HepG2 (cell line): Measurements from ENCODE around the gene RANBP3. TPM values are rescaled to one million over a fixed set of nuclear protein-coding genes. Genes with fewer than 3 reads are reported as not detected.

Experiments
- DNMT1 ChIP-seq: sonication (generic); formaldehyde crosslinking; IDR thresholded peaks from 2 replicates; pipeline ENCODE4 v1.5.1; 2020; ENCODE audit warnings: mild to moderate bottlenecking, missing genetic modification reagents
- NCOR1 ChIP-seq: fragments of 200-600 bp; sonication (generic); IDR thresholded peaks from 2 replicates; pipeline ENCODE4 v1.7.0; 2017; ENCODE audit warnings: antibody characterized with exemption, low read length, borderline replicate concordance
- PHB2 ChIP-seq: fragments of 450-650 bp; IDR thresholded peaks from 2 replicates; pipeline ENCODE4 v1.6.1; 2018; ENCODE audit not compliant: partially characterized antibody
- PLRG1 ChIP-seq: fragments of 450-650 bp; conservative IDR thresholded peaks from 2 replicates; pipeline ENCODE4 v1.6.1; 2016
- RARA ChIP-seq: IDR thresholded peaks from 2 replicates; pipeline ENCODE4 v1.6.1; 2016; ENCODE audit warnings: missing genetic modification reagents, missing compliant biosample characterization
- SRF ChIP-seq: IDR thresholded peaks from 2 replicates; pipeline ENCODE4 v1.6.1; 2011; ENCODE audit warnings: mild to moderate bottlenecking, low read depth, low read length, moderate library complexity
- TAF1 ChIP-seq: sonication (generic); formaldehyde crosslinking; IDR thresholded peaks from 2 replicates; pipeline ENCODE4 v1.4.0; 2020; ENCODE audit warnings: missing genetic modification reagents
- ZBTB20 ChIP-seq: sonication (generic); formaldehyde crosslinking; IDR thresholded peaks from 2 replicates; pipeline ENCODE4 v1.8.1; 2023; ENCODE audit warnings: missing genetic modification reagents, low read depth, mild to moderate bottlenecking, borderline replicate concordance
- ZKSCAN5 ChIP-seq: sonication (generic); formaldehyde crosslinking; IDR thresholded peaks from 2 replicates; pipeline ENCODE4 v1.5.1; 2020; ENCODE audit warnings: mild to moderate bottlenecking, missing genetic modification reagents
- ZNF225 ChIP-seq: sonication (generic); formaldehyde crosslinking; IDR thresholded peaks from 2 replicates; pipeline ENCODE4 v1.4.0; 2020; ENCODE audit warnings: mild to moderate bottlenecking, missing genetic modification reagents
- ZNF44 ChIP-seq: sonication (generic); formaldehyde crosslinking; IDR thresholded peaks from 2 replicates; pipeline ENCODE4 v1.5.1; 2020; ENCODE audit warnings: mild to moderate bottlenecking, missing genetic modification reagents
- ZNF570 ChIP-seq: sonication (generic); formaldehyde crosslinking; IDR thresholded peaks from 2 replicates; pipeline ENCODE4 v1.4.0; 2020; ENCODE audit warnings: mild to moderate bottlenecking, missing genetic modification reagents, borderline replicate concordance
- ZNF589 ChIP-seq: sonication (generic); formaldehyde crosslinking; conservative IDR thresholded peaks from 2 replicates; pipeline ENCODE4 v1.8.0; 2022; ENCODE audit warnings: mild to moderate bottlenecking, moderate library complexity, missing genetic modification reagents
- polyA plus RNA-seq, 8 experiments: library from polyadenylated mRNA; depleted of rRNA in 3 of 8; stranded (reverse) in 7 of 8; unstranded in 1 of 8; fragments of >200 nt; fragmentation: Illumina TruSeq in 4 of 8; extraction: Trizol in 4 of 8; gene quantifications; 2 replicates each; pipeline versions ENCODE4 v1.2.1 to v1.2.3, GENCODE V29; 2011 to 2016; ENCODE audit warnings: low read depth in 4 of 8, missing spikeins in 1 of 8, mixed read lengths in 1 of 8; ENCODE audit not compliant: insufficient read depth in 1 of 8
- total RNA-seq, 5 experiments: library from RNA; depleted of rRNA; stranded (reverse); fragments of >200 nt; fragmentation: Illumina TruSeq; extraction: Trizol; gene quantifications; 2 replicates each; pipeline ENCODE4 v1.2.3, GENCODE V29; 2016; ENCODE audit warnings: low read depth in 1 of 5
- TF ChIP-seq, protein P1 (sequence below): sonication (generic); formaldehyde crosslinking; IDR thresholded peaks from 2 replicates; pipeline ENCODE4 v1.5.0; 2020; ENCODE audit warnings: mild to moderate bottlenecking, missing genetic modification reagents
- TF ChIP-seq, protein P2 (sequence below): sonication (generic); formaldehyde crosslinking; IDR thresholded peaks from 2 replicates; pipeline ENCODE4 v1.5.0; 2020; ENCODE audit warnings: missing genetic modification reagents
- TF ChIP-seq, protein P3 (sequence below): sonication (generic); formaldehyde crosslinking; IDR thresholded peaks from 2 replicates; pipeline ENCODE4 v1.4.0; 2020; ENCODE audit warnings: missing genetic modification reagents, mild to moderate bottlenecking, borderline replicate concordance
- TF ChIP-seq, protein P4 (sequence below): sonication (generic); formaldehyde crosslinking; IDR thresholded peaks from 2 replicates; pipeline ENCODE4 v1.5.0; 2020; ENCODE audit warnings: missing genetic modification reagents, mild to moderate bottlenecking, borderline replicate concordance
- TF ChIP-seq, protein P5 (sequence below): sonication (generic); formaldehyde crosslinking; IDR thresholded peaks from 2 replicates; pipeline ENCODE4 v1.8.0; 2022; ENCODE audit warnings: mild to moderate bottlenecking, missing genetic modification reagents, moderate library complexity

The RANBP3 gene
- total and polyA plus RNA-seq, 2 of the 13 experiments (the other 11 are each of a cell fraction or from before 2014, with no cell fraction given), result 39.5 to 149 TPM

DNA sequence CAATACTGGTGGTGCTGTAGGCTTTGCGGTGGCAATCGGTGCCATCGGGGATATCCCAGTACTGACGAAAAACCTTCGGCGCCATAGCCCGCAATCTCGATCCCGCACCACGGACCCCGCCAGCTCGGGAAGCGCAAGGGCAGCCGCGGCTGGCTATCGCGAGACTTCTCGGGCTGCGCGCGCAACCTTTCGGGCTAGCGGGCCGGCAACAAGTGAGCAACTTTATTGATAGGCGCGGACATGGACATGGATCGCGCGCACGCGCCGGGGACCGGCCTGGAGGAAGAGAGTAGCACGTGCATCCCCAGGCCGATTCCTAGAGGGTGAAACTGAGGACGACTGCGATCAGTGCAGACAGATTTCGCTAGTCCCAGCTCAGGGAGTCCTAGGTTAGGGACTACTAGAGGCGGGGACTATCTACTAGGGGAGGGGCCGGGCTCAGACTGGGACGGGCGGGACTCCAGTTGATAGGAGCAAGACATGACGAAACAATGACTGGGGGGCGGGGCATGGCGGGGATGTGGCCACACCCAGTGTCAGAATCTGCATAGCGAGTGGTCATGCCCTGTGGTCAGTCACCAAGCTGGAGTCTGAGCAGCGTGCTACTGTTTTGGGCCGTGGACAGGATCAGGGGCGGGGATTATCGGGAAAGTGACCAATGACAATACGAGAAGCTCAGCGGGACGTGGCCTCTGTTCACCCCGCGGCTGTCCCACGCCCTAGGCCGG is 74.2 kb downstream of the RANBP3 start, which contains the start of gene NDUFA11 (continued):
- TF ChIP-seq, protein P1, sequence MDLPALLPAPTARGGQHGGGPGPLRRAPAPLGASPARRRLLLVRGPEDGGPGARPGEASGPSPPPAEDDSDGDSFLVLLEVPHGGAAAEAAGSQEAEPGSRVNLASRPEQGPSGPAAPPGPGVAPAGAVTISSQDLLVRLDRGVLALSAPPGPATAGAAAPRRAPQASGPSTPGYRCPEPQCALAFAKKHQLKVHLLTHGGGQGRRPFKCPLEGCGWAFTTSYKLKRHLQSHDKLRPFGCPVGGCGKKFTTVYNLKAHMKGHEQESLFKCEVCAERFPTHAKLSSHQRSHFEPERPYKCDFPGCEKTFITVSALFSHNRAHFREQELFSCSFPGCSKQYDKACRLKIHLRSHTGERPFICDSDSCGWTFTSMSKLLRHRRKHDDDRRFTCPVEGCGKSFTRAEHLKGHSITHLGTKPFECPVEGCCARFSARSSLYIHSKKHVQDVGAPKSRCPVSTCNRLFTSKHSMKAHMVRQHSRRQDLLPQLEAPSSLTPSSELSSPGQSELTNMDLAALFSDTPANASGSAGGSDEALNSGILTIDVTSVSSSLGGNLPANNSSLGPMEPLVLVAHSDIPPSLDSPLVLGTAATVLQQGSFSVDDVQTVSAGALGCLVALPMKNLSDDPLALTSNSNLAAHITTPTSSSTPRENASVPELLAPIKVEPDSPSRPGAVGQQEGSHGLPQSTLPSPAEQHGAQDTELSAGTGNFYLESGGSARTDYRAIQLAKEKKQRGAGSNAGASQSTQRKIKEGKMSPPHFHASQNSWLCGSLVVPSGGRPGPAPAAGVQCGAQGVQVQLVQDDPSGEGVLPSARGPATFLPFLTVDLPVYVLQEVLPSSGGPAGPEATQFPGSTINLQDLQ, result 0 out of 2 replicates have a peak, but pooled peaks have one; percentile 63
- TF ChIP-seq ZNF225 (peak; percentile 22), NCOR1 (peak; percentile 48; the same call in 1 of the 2 replicates), PLRG1 (no peak), DNMT1 (CRISPR knock-in tag) (no peak), ZNF589 (CRISPR knock-in tag) (peak; percentile 85; the same call in 1 of the 2 replicates), ZNF570 (no peak), SRF (peak; percentile 47; the same call in 1 of the 2 replicates), TAF1 (CRISPR knock-in tag) (peak; percentile 90), ZBTB20 (CRISPR knock-in tag) (no peak), PHB2 (no peak), RARA (CRISPR knock-in tag) (0 out of 2 replicates have a peak, but pooled peaks have one; percentile 38), ZKSCAN5 (CRISPR knock-in tag) (0 out of 2 replicates have a peak, but pooled peaks have one; percentile 35), ZNF44 (no peak; the same call in 1 of the 2 replicates)
- TF ChIP-seq, protein P2, sequence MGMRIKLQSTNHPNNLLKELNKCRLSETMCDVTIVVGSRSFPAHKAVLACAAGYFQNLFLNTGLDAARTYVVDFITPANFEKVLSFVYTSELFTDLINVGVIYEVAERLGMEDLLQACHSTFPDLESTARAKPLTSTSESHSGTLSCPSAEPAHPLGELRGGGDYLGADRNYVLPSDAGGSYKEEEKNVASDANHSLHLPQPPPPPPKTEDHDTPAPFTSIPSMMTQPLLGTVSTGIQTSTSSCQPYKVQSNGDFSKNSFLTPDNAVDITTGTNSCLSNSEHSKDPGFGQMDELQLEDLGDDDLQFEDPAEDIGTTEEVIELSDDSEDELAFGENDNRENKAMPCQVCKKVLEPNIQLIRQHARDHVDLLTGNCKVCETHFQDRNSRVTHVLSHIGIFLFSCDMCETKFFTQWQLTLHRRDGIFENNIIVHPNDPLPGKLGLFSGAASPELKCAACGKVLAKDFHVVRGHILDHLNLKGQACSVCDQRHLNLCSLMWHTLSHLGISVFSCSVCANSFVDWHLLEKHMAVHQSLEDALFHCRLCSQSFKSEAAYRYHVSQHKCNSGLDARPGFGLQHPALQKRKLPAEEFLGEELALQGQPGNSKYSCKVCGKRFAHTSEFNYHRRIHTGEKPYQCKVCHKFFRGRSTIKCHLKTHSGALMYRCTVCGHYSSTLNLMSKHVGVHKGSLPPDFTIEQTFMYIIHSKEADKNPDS (CRISPR knock-in tag), result no peak
- TF ChIP-seq, protein P3, sequence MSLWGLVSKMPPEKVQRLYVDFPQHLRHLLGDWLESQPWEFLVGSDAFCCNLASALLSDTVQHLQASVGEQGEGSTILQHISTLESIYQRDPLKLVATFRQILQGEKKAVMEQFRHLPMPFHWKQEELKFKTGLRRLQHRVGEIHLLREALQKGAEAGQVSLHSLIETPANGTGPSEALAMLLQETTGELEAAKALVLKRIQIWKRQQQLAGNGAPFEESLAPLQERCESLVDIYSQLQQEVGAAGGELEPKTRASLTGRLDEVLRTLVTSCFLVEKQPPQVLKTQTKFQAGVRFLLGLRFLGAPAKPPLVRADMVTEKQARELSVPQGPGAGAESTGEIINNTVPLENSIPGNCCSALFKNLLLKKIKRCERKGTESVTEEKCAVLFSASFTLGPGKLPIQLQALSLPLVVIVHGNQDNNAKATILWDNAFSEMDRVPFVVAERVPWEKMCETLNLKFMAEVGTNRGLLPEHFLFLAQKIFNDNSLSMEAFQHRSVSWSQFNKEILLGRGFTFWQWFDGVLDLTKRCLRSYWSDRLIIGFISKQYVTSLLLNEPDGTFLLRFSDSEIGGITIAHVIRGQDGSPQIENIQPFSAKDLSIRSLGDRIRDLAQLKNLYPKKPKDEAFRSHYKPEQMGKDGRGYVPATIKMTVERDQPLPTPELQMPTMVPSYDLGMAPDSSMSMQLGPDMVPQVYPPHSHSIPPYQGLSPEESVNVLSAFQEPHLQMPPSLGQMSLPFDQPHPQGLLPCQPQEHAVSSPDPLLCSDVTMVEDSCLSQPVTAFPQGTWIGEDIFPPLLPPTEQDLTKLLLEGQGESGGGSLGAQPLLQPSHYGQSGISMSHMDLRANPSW (CRISPR knock-in tag), result peak; percentile 91; the same call in 1 of the 2 replicates
- TF ChIP-seq, protein P4, sequence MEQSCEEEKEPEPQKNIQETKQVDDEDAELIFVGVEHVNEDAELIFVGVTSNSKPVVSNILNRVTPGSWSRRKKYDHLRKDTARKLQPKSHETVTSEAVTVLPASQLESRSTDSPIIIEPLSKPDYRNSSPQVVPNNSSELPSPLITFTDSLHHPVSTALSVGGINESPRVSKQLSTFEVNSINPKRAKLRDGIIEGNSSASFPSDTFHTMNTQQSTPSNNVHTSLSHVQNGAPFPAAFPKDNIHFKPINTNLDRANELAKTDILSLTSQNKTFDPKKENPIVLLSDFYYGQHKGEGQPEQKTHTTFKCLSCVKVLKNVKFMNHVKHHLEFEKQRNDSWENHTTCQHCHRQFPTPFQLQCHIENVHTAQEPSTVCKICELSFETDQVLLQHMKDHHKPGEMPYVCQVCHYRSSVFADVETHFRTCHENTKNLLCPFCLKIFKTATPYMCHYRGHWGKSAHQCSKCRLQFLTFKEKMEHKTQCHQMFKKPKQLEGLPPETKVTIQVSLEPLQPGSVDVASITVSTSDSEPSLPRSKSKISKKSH, result peak; percentile 88
- TF ChIP-seq, protein P5, sequence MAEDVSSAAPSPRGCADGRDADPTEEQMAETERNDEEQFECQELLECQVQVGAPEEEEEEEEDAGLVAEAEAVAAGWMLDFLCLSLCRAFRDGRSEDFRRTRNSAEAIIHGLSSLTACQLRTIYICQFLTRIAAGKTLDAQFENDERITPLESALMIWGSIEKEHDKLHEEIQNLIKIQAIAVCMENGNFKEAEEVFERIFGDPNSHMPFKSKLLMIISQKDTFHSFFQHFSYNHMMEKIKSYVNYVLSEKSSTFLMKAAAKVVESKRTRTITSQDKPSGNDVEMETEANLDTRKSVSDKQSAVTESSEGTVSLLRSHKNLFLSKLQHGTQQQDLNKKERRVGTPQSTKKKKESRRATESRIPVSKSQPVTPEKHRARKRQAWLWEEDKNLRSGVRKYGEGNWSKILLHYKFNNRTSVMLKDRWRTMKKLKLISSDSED (CRISPR knock-in tag), result no peak
